Suprapubic skin (tissue), 4 donors: ENCODE data around the gene TCF20. TPM values are rescaled to one million over a fixed set of nuclear protein-coding genes. Genes with fewer than 3 reads are reported as not detected.

Source experiments
- DNase-seq, 2 donors: peaks; one replicate each; pipeline ENCODE4 v3.0.0-alpha.2; 2019; ENCODE audit warnings: low spot score in 2 of 2
- H3K27ac ChIP-seq: fragments of 200-600 bp; sonication (generic); one replicate; pipeline ENCODE4 v1.5.1; 2019
- H3K27me3 ChIP-seq: fragments of 200-600 bp; sonication (generic); one replicate; pipeline ENCODE4 v1.5.1; 2019
- H3K36me3 ChIP-seq: fragments of 200-600 bp; sonication (generic); one replicate; pipeline ENCODE4 v1.5.1; 2019
- H3K4me1 ChIP-seq: fragments of 200-600 bp; sonication (generic); one replicate; pipeline ENCODE4 v1.5.1; 2019
- H3K4me3 ChIP-seq: fragments of 200-600 bp; sonication (generic); one replicate; pipeline ENCODE4 v1.5.1; 2019; ENCODE audit warnings: mild to moderate bottlenecking
- H3K9me3 ChIP-seq: fragments of 200-600 bp; sonication (generic); one replicate; pipeline ENCODE4 v1.5.1; 2019
- EP300 ChIP-seq: sonication (generic); formaldehyde crosslinking; IDR thresholded peaks from one replicate; pipeline ENCODE4 v1.6.1; 2017; ENCODE audit warnings: antibody characterized with exemption
- POLR2A ChIP-seq, 2 donors: fragments of 450-650 bp; IDR thresholded peaks; one replicate each; pipeline ENCODE4 v1.6.1; 2017; ENCODE audit warnings: antibody characterized with exemption in 2 of 2, mild to moderate bottlenecking in 2 of 2, moderate library complexity in 2 of 2
- POLR2AphosphoS5 ChIP-seq, 3 donors: sonication (generic); formaldehyde crosslinking; IDR thresholded peaks; one replicate each; pipeline ENCODE4 v1.6.1; 2017; ENCODE audit warnings: antibody characterized with exemption in 3 of 3
- WGBS: methylation state at CpG from one replicate; pipeline ENCODE4 v1.1.5; 2018; 5-methylcytosine and 5-hydroxymethylcytosine counted together
- total RNA-seq, 4 donors: library from RNA; depleted of rRNA; stranded (reverse); fragments of >200 nt; gene quantifications; one replicate each; pipeline ENCODE4 v1.1.0, GENCODE V29; 2016
- TF ChIP-seq, protein P1 (sequence below), 2 donors: fragments of 200-600 bp in 1 of 2; fragments of 450-650 bp in 1 of 2; sonication (generic) in 1 of 2; IDR thresholded peaks; one replicate each; pipeline ENCODE4 v1.5.1; 2016 to 2019; ENCODE audit warnings: antibody characterized with exemption in 2 of 2, mild to moderate bottlenecking in 1 of 2, moderate library complexity in 1 of 2

Gene TCF20
- total RNA-seq, 4 donors from 2014 or later: 56.4 to 72.8 (median 68.4) TPM

DNA sequence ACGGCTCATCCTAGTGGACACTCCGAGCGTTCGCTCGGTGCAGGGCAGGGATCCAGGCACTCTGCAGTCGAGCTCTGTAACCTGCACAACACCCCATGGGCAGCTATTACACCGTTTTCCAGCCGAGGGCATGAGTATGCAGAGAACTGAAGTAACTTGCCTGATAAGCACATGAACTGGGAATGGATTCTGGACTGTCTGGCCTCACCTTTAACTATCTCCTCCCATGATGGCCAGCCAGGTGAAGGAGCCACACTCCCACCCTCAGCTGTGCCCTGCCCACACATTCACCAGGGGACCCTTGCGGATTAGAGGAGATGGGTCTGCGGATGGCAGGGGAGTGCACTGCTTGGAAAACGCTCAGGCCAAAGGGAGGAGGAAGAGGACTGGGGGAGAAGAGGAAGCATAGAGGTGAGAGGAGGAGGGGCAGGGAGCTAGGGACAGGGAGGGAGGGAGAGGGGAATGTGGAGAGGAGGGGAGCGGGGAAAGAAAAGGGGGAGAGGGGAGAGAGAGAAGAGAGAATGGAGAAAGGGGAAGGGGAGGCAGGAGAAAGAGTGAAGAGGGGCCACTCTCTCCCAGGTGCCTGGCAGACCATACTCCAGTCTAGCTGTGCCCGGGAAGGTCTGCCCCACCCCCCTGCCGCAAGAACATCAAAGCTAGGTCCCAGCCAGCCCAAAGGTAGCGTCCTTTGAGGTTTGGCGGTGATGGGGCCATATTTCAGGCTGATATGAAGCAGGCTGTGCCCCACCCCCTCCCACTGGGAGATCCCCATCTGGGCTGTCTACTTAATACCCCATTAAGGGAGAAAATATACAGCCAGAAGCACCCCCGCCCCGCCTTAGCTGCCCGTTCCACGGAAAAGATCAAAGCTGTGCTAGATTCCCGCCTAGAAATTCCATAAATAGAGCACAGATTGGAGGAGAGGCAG is 33.2 kb upstream of the TCF20 start:
- DNase-seq: no peak
- H3K27ac ChIP-seq: no peak overlapping the region
- H3K27me3 ChIP-seq: no peaks in the 10 kb centered on the region
- H3K4me1 ChIP-seq: peaks cover 18% of the 10 kb centered on the region
- TF ChIP-seq EP300 (no peak), POLR2A (IDR thresholded peaks at IDR 0.05) (no peak), POLR2AphosphoS5 (IDR thresholded peaks at IDR 0.05) (no peak)
- no peak overlapping the region for H3K4me3 ChIP-seq
- no peaks in the 10 kb centered on the region for H3K9me3 ChIP-seq
- WGBS: 57% methylated on average over 21 of the region's 21 CpGs
- no peaks in the 10 kb centered on the region for H3K36me3 ChIP-seq

DNA sequence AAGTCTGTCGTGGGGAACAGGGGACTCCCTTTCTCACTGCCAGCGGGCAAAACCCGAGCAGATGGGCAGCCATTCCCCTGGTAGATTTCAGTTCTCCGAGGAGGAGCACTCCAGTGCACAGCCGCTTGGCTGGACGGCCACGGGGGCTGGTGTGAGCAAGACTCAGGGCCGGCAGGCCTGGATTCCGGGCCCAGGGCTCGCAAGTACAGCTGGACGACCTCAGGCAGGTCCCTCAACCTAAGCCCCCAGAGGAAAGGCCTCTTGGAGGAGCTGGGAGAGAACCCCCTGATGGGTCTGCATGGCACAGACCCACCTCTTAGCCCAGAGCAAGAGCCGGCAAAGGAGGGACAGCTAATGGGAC is 31.3 kb upstream of the TCF20 start:
- 73% methylated on average over 3 of the region's 12 CpGs for WGBS
- Histone ChIP-seq H3K4me1 (peaks cover 20% of the 10 kb centered on the region), H3K4me3 (no peak overlapping the region), H3K27me3 (no peaks in the 10 kb centered on the region), H3K9me3 (no peaks in the 10 kb centered on the region), H3K27ac (no peak overlapping the region), H3K36me3 (no peaks in the 10 kb centered on the region)
- no peak for DNase-seq
- TF ChIP-seq EP300 (no peak), POLR2AphosphoS5 (IDR thresholded peaks at IDR 0.05) (no peak), POLR2A (IDR thresholded peaks at IDR 0.05) (no peak)
- TF ChIP-seq, protein P1, sequence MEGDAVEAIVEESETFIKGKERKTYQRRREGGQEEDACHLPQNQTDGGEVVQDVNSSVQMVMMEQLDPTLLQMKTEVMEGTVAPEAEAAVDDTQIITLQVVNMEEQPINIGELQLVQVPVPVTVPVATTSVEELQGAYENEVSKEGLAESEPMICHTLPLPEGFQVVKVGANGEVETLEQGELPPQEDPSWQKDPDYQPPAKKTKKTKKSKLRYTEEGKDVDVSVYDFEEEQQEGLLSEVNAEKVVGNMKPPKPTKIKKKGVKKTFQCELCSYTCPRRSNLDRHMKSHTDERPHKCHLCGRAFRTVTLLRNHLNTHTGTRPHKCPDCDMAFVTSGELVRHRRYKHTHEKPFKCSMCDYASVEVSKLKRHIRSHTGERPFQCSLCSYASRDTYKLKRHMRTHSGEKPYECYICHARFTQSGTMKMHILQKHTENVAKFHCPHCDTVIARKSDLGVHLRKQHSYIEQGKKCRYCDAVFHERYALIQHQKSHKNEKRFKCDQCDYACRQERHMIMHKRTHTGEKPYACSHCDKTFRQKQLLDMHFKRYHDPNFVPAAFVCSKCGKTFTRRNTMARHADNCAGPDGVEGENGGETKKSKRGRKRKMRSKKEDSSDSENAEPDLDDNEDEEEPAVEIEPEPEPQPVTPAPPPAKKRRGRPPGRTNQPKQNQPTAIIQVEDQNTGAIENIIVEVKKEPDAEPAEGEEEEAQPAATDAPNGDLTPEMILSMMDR (IDR thresholded peaks at IDR 0.05): no peak

DNA sequence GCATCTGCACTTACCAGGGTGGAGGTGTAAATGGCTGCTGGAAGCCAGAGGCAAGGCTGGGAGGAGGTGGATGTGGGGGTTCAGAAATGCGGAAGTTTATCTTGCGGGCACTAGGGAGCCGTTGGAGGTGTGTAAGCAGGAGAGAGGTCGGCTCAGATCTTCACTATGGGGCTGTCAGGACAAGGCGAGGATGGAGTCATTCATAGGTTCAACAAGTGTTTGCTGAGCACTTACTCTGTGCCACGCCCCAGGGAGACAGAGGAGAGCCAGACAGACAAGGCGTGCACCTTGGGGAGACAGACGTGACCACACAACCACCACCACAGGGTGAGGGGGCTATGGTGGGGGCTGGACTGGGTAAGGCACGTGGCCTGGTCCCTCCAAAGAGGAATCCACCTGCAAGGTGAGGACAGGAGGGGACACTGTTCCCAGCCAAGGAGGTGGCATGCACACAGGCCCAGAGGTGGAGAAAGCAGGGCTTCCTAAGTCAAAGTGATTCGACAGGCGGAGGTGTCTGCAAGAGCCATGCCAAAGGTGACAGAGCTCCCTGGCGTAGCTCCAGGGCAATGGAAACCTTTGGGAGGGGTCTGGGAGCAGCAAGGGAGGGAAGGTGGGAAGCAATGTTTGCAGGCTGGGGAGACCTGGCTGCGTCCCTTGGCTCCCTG is 30.8 kb upstream of the TCF20 start:
- Histone ChIP-seq H3K27me3 (no peaks in the 10 kb centered on the region), H3K4me3 (no peak overlapping the region), H3K27ac (no peak overlapping the region), H3K36me3 (no peaks in the 10 kb centered on the region), H3K4me1 (peaks cover 25% of the 10 kb centered on the region), H3K9me3 (no peaks in the 10 kb centered on the region)
- DNase-seq: no peak
- WGBS: 69% methylated on average over 13 of the region's 13 CpGs
- TF ChIP-seq EP300 (no peak), POLR2AphosphoS5 (IDR thresholded peaks at IDR 0.05) (no peak), POLR2A (IDR thresholded peaks at IDR 0.05) (no peak)
- TF ChIP-seq, protein P1 (IDR thresholded peaks at IDR 0.05): no peak

DNA sequence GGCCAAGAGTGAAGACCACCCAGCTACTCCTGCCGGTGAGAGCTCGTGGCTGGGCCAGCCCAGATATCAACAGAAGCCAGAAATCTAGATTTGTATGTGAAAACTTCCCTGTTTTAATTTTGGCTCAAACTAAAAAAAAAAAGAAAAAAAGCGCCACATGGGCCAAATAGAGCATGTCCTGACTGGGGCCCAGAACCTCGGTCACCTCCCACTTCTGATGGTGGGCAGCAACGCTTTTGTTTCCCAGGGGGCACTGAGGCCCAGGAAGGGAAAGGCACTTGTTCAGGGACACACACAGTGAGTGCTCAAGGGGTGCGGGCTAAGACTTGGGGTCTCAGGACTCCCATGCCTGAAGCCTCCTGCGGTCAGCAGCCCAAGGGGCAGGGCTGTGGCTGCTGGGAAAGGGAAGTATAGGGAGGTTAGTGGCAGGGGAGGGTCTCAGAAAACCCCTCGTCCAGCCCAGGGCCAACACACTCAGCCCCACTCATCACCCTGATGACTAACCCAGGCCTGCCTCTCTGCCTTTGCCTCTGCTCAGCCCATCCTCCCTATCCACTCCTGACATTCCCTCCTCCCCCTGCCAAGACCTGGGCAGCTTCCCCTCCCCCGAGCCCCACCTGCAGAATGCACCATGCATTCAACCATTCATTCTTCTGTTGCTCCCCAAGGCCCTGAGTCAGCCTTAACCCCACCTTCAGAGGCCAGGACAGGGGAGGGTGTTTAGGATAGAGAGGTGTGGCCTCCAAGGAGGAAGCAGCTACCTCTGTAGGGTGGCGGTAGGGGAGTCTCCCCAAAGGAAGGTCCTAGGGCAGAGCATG is 30.0 kb upstream of the TCF20 start:
- TF ChIP-seq EP300 (no peak), POLR2A (IDR thresholded peaks at IDR 0.05) (no peak), POLR2AphosphoS5 (IDR thresholded peaks at IDR 0.05) (no peak)
- TF ChIP-seq, protein P1 (IDR thresholded peaks at IDR 0.05): no peak
- WGBS: 33% methylated on average over 10 of the region's 10 CpGs
- no peak overlapping the region for H3K27ac ChIP-seq
- H3K4me3 ChIP-seq: no peak overlapping the region
- H3K27me3 ChIP-seq: no peaks in the 10 kb centered on the region
- no peak for DNase-seq
- H3K4me1 ChIP-seq: peaks cover 26% of the 10 kb centered on the region
- no peaks in the 10 kb centered on the region for H3K9me3 ChIP-seq
- no peaks in the 10 kb centered on the region for H3K36me3 ChIP-seq

DNA sequence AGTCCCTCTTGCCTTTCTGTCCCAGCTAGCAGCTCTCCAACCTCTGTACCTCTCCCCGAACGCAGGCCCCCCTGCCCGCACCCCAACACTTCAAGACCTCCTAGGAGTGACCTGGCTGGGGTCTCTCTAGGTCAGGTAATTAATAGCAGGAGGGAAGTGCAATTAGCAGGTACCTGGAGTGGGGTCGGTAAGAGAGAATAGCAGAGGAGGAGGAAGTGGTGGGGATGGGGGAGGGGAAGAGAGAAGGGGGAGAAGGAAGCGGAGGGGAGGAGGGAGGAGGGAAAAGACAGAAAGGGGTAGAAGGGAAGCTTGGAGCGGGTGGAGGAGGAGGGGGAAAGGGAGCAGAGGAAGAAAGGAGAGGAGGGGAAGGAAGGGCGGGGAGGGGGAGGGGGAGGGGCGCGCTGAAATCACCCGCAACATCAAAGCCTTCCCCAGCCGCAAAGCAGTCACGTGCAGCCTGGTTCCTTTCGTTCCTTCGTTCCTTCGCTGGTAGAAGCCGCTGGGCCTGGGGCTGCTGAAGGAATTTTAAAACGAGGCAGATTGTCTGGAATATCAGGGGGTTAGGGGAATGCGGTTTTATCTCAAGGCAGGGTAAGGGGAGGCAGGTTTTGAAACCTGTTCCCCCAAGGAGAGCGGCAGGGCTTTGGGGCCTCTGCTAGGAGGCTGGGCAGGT is 29.3 kb upstream of the TCF20 start:
- no peak for DNase-seq
- no peak for TF ChIP-seq POLR2A (IDR thresholded peaks at IDR 0.05)
- no peak for TF ChIP-seq POLR2AphosphoS5 (IDR thresholded peaks at IDR 0.05)
- no peaks in the 10 kb centered on the region for H3K27me3 ChIP-seq
- no peaks in the 10 kb centered on the region for H3K36me3 ChIP-seq
- no peaks in the 10 kb centered on the region for H3K9me3 ChIP-seq
- H3K4me1 ChIP-seq: peaks cover 26% of the 10 kb centered on the region
- no peak overlapping the region for H3K4me3 ChIP-seq
- H3K27ac ChIP-seq: no peak overlapping the region
- WGBS: 35% methylated on average over 19 of the region's 19 CpGs
